ENCODE data around the gene SLC16A4. TPM values are rescaled to one million over a fixed set of nuclear protein-coding genes. Genes with fewer than 3 reads are reported as not detected.

Gene SLC16A4
- total RNA-seq, 1 donor from 2014 or later, result 9.6 TPM

DNA sequence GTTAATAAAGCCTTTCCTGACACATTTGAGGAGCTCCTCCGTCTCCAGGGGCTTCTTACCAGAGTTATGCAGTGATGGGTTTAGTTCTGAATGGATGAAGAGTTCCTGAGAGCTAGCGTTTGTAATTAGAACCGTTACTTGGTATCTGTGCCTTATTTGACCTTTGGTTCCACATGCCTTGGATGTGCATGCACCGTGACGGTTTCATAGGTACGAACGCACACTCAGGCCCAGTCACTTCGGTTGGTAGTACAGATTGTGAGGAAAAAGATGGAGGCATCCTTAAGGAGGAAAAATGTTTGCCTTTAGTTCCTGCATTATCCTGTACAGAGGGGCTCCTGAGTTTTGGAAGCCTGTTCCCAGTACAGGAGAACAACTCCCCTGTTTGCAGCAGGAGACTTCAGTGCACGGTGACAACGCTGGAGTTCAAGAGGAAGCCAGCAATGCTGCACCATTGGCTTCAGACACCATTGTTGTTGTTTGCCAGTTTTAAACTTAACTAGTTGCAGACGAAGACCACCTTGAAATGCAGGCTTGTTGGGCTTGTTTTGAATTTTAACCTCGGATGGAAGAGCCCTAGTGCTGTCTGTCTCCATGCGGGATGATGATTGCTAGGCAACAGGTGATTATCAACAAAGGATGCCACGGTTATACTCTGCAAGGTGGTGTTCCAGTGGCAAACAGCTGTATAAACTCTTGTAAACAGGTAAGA is 43.5 kb downstream of the SLC16A4 start:
- DNase-seq (no peak), ATAC-seq (no peak)
- intact Hi-C loops (cut with DNase I), result no loop called here
- Histone ChIP-seq H3K27me3 (ENCODE audit: low read depth) (no peaks in the 10 kb centered on the region), H3K9me3 (no peaks in the 10 kb centered on the region), H3K4me1 (peaks cover 88% of the 10 kb centered on the region), H3K4me3 (no peak overlapping the region), H3K27ac (no peak overlapping the region), H3K36me3 (peaks cover 47% of the 10 kb centered on the region)
- TF ChIP-seq, protein P1, sequence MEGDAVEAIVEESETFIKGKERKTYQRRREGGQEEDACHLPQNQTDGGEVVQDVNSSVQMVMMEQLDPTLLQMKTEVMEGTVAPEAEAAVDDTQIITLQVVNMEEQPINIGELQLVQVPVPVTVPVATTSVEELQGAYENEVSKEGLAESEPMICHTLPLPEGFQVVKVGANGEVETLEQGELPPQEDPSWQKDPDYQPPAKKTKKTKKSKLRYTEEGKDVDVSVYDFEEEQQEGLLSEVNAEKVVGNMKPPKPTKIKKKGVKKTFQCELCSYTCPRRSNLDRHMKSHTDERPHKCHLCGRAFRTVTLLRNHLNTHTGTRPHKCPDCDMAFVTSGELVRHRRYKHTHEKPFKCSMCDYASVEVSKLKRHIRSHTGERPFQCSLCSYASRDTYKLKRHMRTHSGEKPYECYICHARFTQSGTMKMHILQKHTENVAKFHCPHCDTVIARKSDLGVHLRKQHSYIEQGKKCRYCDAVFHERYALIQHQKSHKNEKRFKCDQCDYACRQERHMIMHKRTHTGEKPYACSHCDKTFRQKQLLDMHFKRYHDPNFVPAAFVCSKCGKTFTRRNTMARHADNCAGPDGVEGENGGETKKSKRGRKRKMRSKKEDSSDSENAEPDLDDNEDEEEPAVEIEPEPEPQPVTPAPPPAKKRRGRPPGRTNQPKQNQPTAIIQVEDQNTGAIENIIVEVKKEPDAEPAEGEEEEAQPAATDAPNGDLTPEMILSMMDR (IDR thresholded peaks at IDR 0.05), result no peak

DNA sequence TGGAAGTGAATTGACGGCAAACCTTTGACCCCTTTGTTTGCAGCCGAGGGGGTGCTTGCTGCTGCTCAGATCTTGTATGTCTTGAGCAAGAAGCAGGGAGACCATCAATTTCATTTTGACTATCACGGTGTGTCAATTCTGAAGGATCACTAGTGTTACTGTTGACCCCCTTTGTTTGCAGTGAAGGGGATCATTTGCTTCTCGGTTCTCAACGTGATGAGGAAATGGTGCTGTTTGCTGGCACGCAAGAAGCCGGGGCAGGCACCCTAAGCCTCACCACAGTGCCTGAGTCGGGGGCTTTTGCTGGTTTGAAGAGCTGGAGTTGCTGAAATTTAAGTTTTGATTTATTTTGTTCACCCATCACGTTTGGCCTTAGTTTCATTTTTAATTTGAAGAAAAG is 44.1 kb downstream of the SLC16A4 start:
- no peak overlapping the region for H3K4me3 ChIP-seq
- H3K4me1 ChIP-seq, result peaks cover 91% of the 10 kb centered on the region
- ATAC-seq, result no peak
- H3K36me3 ChIP-seq, result peaks cover 53% of the 10 kb centered on the region
- DNase-seq, result no peak
- intact Hi-C loops (cut with DNase I), result no loop called here
- no peak overlapping the region for H3K27ac ChIP-seq
- TF ChIP-seq, protein P1 (IDR thresholded peaks at IDR 0.05), result no peak
- H3K9me3 ChIP-seq, result no peaks in the 10 kb centered on the region
- H3K27me3 ChIP-seq (ENCODE audit: low read depth), result no peaks in the 10 kb centered on the region

DNA sequence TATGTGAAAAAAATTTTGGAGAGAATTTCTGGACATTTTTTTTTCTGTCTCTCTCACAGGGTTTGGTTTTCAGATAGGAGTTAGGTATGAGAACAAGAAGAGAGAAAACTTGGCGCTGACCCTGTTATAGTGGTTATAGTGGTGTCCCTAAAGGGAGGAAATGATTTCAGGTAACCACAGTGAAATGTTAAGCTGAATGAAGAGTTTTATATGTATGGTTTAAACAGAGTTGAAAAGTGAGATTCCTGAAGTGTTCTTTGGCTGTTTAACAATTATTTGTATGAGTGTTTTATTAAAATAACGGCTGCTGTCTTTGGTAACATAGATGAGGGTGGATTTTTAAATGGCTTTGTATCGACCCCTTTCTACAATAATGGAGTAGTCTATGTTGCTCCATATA is 45.3 kb downstream of the SLC16A4 start:
- TF ChIP-seq, protein P1 (IDR thresholded peaks at IDR 0.05), result no peak
- H3K36me3 ChIP-seq, result peaks cover 65% of the 10 kb centered on the region
- DNase-seq, result no peak
- no peaks in the 10 kb centered on the region for H3K9me3 ChIP-seq
- H3K27me3 ChIP-seq (ENCODE audit: low read depth), result no peaks in the 10 kb centered on the region
- H3K4me1 ChIP-seq, result peaks cover 91% of the 10 kb centered on the region
- intact Hi-C loops (cut with DNase I), result no loop called here
- H3K4me3 ChIP-seq, result no peak overlapping the region
- no peak for ATAC-seq
- H3K27ac ChIP-seq, result no peak overlapping the region

DNA sequence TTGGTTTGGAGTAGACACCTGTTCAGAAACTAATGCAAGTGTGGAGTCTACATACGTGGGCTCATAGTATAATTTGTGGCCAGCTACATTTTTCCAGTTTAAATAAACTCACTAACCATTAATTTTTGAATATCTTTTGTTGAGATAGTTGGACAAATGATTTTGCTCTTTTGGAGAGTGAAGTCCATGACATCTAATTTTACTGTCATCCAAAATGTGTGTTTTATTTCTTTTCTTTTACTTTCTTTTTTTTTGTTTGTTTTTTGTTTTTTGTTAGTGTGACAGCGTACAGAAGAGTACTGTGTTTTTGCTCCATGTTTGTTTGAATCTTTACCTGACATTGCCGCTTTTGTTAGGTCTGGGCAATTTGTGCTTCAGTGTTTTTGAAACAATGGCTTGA is 46.7 kb downstream of the SLC16A4 start:
- Histone ChIP-seq H3K36me3 (peaks cover 65% of the 10 kb centered on the region), H3K27me3 (ENCODE audit: low read depth) (no peaks in the 10 kb centered on the region), H3K9me3 (no peaks in the 10 kb centered on the region), H3K4me3 (no peak overlapping the region), H3K27ac (no peak overlapping the region), H3K4me1 (peaks cover 85% of the 10 kb centered on the region)
- intact Hi-C loops (cut with DNase I), result no loop called here
- ATAC-seq (no peak), DNase-seq (no peak)
- TF ChIP-seq, protein P1 (IDR thresholded peaks at IDR 0.05), result no peak

DNA sequence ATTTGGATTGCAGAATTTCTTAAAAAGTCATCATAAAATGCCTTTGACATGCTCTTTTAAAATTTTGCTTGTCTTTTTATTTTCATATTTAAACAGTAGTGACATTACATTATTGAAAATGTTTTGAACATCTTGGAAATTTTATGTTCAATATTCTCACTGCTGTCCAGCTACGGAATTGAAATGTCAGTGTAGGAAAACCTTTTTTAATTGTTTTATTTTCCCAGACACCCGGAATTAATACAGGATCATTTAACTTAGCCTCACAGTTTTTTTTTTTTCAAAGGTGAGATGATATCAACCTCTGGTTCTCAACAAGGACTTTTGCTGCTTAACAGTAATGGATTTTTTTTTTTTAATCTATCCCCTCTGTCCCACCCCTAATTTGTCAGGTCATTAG is 47.6 kb downstream of the SLC16A4 start:
- H3K27ac ChIP-seq, result no peak overlapping the region
- H3K4me3 ChIP-seq, result no peak overlapping the region
- intact Hi-C loops (cut with DNase I), result no loop called here
- TF ChIP-seq, protein P1 (IDR thresholded peaks at IDR 0.05), result no peak
- no peaks in the 10 kb centered on the region for H3K9me3 ChIP-seq
- H3K4me1 ChIP-seq, result peaks cover 75% of the 10 kb centered on the region
- DNase-seq, result no peak
- H3K36me3 ChIP-seq, result peaks cover 65% of the 10 kb centered on the region
- no peak for ATAC-seq
- H3K27me3 ChIP-seq (ENCODE audit: low read depth), result no peaks in the 10 kb centered on the region

Measured in lower lobe of right lung (tissue), 2 donors.